K562 (cell line): ENCODE data around the gene ZFP14. TPM values are rescaled to one million over a fixed set of nuclear protein-coding genes. Genes with fewer than 3 reads are reported as not detected.

ENCODE experiments used
- CBFB ChIP-seq: sonication (generic); formaldehyde crosslinking; IDR thresholded peaks from 2 replicates; pipeline ENCODE4 v1.4.0; 2020; ENCODE audit warnings: mild to moderate bottlenecking, missing genetic modification reagents
- CBX3 ChIP-seq, 2 experiments: IDR thresholded peaks; 1 replicate in 1 of 2; 2 replicates in 1 of 2; pipeline ENCODE4 v1.6.1; 2012; ENCODE audit warnings: inconsistent platforms in 2 of 2, low read length in 2 of 2, borderline replicate concordance in 1 of 2, control low read depth in 1 of 2
- CCAR2 ChIP-seq: fragments of 200-400 bp; formaldehyde crosslinking; IDR thresholded peaks from 2 replicates; pipeline ENCODE4 v1.6.1; 2017; ENCODE audit warnings: mild to moderate bottlenecking, low read depth, low read length
- ELF1 ChIP-seq: fragments of 200-800 bp; sonication (Bioruptor generic); IDR thresholded peaks from 2 replicates; pipeline ENCODE4 v1.6.1; 2016; ENCODE audit warnings: missing genetic modification characterization, missing compliant biosample characterization
- HNRNPK ChIP-seq: fragments of 200-400 bp; formaldehyde crosslinking; IDR thresholded peaks from one replicate; pipeline ENCODE4 v1.6.1; 2018; ENCODE audit warnings: mild to moderate bottlenecking, low read depth, low read length; ENCODE audit not compliant: poor library complexity, severe bottlenecking
- SAFB2 ChIP-seq: fragments of 200-400 bp; formaldehyde crosslinking; IDR thresholded peaks from 2 replicates; pipeline ENCODE4 v1.6.1; 2018; ENCODE audit warnings: borderline replicate concordance, low read length, low read depth, moderate library complexity; ENCODE audit not compliant: severe bottlenecking
- polyA plus RNA-seq, 8 experiments: library from polyadenylated mRNA; depleted of rRNA in 4 of 8; stranded (reverse) in 5 of 8; unstranded in 3 of 8; fragments of >200 nt; fragmentation: Nextera tagmentation in 2 of 8; fragmentation: Illumina TruSeq in 1 of 8; extraction: Ambion mirVana in 2 of 8; extraction: Trizol in 1 of 8; gene quantifications; 2 replicates each; pipeline versions ENCODE4 v1.2.1 to v1.2.3, GENCODE V29; 2011 to 2014; ENCODE audit warnings: inconsistent platforms in 1 of 8, missing spikeins in 1 of 8
- total RNA-seq, 7 experiments: library from RNA; depleted of rRNA in 6 of 7; stranded (reverse); fragments of >200 nt in 6 of 7; fragmentation: Illumina TruSeq in 2 of 7; extraction: Trizol in 2 of 7; gene quantifications; 2 replicates each; pipeline versions ENCODE4 v1.2.1 to v1.2.3, GENCODE V29; 2011 to 2021; ENCODE audit warnings: low replicate concordance in 1 of 7
- TF ChIP-seq, protein P1 (sequence below): sonication (generic); formaldehyde crosslinking; IDR thresholded peaks from 2 replicates; pipeline ENCODE4 v1.8.0; 2023; ENCODE audit warnings: missing genetic modification reagents, mild to moderate bottlenecking, borderline replicate concordance
- TF ChIP-seq, protein P2 (sequence below): fragments of 250-450 bp; sonication (Bioruptor Pico); IDR thresholded peaks from 2 replicates; pipeline ENCODE4 v1.8.0; 2022; ENCODE audit warnings: inconsistent platforms, mild to moderate bottlenecking, moderate library complexity, borderline replicate concordance

ZFP14 gene
- total and polyA plus RNA-seq, 9 of the 15 experiments (the other 6 are each of a cell fraction or from before 2014, with no cell fraction given), result 0.80 to 1.9 (median 1.4) TPM

DNA sequence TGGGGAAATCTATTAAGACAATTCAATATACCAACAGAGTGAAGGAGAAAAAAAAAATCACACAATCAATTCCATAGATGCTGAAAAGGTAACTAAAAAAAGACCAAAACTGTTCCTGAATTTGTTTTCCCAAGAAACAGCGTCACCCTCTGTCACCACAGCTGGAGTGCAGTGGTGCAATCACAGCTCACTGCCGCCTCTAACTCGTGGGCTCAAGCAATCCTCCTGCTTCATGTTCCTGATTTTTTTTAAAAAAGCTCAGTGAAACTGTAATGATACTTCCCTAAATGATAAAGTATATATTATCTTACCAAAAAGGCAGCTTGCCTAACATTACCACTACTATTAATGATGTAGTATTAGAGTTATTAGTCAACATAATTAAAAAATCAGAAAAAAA, 19.6 kb upstream of the ZFP14 start (continued):
- TF ChIP-seq, protein P1, sequence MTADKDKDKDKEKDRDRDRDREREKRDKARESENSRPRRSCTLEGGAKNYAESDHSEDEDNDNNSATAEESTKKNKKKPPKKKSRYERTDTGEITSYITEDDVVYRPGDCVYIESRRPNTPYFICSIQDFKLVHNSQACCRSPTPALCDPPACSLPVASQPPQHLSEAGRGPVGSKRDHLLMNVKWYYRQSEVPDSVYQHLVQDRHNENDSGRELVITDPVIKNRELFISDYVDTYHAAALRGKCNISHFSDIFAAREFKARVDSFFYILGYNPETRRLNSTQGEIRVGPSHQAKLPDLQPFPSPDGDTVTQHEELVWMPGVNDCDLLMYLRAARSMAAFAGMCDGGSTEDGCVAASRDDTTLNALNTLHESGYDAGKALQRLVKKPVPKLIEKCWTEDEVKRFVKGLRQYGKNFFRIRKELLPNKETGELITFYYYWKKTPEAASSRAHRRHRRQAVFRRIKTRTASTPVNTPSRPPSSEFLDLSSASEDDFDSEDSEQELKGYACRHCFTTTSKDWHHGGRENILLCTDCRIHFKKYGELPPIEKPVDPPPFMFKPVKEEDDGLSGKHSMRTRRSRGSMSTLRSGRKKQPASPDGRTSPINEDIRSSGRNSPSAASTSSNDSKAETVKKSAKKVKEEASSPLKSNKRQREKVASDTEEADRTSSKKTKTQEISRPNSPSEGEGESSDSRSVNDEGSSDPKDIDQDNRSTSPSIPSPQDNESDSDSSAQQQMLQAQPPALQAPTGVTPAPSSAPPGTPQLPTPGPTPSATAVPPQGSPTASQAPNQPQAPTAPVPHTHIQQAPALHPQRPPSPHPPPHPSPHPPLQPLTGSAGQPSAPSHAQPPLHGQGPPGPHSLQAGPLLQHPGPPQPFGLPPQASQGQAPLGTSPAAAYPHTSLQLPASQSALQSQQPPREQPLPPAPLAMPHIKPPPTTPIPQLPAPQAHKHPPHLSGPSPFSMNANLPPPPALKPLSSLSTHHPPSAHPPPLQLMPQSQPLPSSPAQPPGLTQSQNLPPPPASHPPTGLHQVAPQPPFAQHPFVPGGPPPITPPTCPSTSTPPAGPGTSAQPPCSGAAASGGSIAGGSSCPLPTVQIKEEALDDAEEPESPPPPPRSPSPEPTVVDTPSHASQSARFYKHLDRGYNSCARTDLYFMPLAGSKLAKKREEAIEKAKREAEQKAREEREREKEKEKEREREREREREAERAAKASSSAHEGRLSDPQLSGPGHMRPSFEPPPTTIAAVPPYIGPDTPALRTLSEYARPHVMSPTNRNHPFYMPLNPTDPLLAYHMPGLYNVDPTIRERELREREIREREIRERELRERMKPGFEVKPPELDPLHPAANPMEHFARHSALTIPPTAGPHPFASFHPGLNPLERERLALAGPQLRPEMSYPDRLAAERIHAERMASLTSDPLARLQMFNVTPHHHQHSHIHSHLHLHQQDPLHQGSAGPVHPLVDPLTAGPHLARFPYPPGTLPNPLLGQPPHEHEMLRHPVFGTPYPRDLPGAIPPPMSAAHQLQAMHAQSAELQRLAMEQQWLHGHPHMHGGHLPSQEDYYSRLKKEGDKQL, result no peak
- TF ChIP-seq CBX3 (IDR thresholded peaks at IDR 0.05; ENCODE audit: borderline replicate concordance in 1 of 2, low read length in 2 of 2) (no peak), SAFB2 (no peak), CBFB (CRISPR knock-in tag) (no peak), HNRNPK (no peak), ELF1 (tag) (no peak), CCAR2 (no peak)
- TF ChIP-seq, protein P2, sequence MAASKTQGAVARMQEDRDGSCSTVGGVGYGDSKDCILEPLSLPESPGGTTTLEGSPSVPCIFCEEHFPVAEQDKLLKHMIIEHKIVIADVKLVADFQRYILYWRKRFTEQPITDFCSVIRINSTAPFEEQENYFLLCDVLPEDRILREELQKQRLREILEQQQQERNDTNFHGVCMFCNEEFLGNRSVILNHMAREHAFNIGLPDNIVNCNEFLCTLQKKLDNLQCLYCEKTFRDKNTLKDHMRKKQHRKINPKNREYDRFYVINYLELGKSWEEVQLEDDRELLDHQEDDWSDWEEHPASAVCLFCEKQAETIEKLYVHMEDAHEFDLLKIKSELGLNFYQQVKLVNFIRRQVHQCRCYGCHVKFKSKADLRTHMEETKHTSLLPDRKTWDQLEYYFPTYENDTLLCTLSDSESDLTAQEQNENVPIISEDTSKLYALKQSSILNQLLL, result no peak
- TF ChIP-seq, all 486 proteins: peak for 0
